Activated CD8-positive, alpha-beta memory T cell treated with anti-CD3 and anti-CD28 coated beads for 36 hours (primary cell): Measurements from ENCODE around the gene PSMA5. TPM values are rescaled to one million over a fixed set of nuclear protein-coding genes. Genes with fewer than 3 reads are reported as not detected.

ENCODE experiments used
- CTCF ChIA-PET: fragments of 350-600 bp; sonication (Branson Sonifier 250); formaldehyde crosslinking; loops from one replicate; lab custom pipeline; 2021; ENCODE audit warnings: antibody characterized with exemption; lab: Charles Lee
- POLR2A ChIA-PET: fragments of 350-600 bp; sonication (Branson Sonifier 250); formaldehyde crosslinking; loops from one replicate; lab custom pipeline; 2021; ENCODE audit warnings: antibody characterized with exemption; lab: Charles Lee
- total RNA-seq, 2 experiments: library from RNA; stranded (reverse); gene quantifications; one replicate each; pipeline ENCODE4 v1.2.3, GENCODE V29; 2021

Gene PSMA5
- total RNA-seq, 2 experiments from 2014 or later = 223 to 233 TPM

GRCh38 chr1:109356505-109356904, 69.7 kb downstream of the PSMA5 start:
- CTCF ChIA-PET = interaction anchor here (0.6 kb wide), 1 partner anchor 95 kb away, joined by 3 read pairs; no protein-coding TSS in a partner anchor
- POLR2A ChIA-PET = no interaction called here

DNA sequence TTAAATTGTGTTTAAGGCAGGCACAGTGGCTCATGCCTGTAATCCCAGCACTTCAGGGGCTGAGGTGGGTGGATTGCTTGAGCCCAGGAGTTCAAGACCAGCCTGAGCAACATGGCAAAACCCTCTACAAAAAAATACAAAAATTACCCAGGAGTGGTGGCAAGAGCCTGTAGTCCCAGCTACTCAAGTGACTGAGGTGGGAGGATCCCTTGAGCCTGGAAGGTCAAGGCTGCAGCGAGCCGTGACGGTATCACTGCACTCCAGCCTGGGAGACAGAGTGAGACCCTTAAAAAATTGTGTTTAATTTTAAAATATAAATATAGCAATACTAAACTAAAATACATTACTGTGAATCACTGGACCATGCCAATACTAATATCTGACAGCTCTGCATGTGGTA, 71.3 kb downstream of the PSMA5 start:
- ChIA-PET CTCF (interaction anchor here (0.5 kb wide), 1 partner anchor 21 kb away, joined by 3 read pairs; no protein-coding TSS in a partner anchor), POLR2A (no interaction called here)

- ChIA-PET POLR2A (interaction anchor here (0.6 kb wide), 1 partner anchor 26 kb away, joined by 4 read pairs; no protein-coding TSS in a partner anchor), CTCF (no interaction called here)
These were observed 74.8 kb downstream of the PSMA5 start for GRCh38 chr1:109351457-109351856.

DNA sequence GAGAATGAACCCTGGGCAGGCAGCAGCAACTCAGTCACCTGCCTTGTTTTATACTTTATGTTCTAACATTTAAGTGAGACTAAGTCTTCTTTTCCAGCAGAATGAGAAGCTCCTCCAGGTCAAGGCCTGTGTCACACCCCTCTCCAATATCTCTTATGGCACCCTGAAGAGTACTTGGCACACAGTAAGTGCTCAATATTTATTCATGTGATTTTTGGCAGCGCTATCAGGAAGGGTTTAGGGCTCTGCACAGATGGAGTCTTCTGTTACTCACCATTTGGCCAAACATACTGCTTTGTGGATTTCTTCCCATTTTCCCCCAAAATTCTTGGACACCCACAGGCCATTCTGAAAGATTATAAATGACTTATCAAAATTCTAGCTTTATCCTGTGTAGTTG, 75.6 kb downstream of the PSMA5 start:
- POLR2A ChIA-PET = interaction anchor here (0.6 kb wide), 1 partner anchor 25 kb away, joined by 4 read pairs; no protein-coding TSS in a partner anchor

GRCh38 chr1:109350182-109350581, 76.1 kb downstream of the PSMA5 start:
- CTCF ChIA-PET = interaction anchor here (0.5 kb wide), 1 partner anchor 11 kb away, joined by 4 read pairs; no protein-coding TSS in a partner anchor
- POLR2A ChIA-PET = no interaction called here

More for the DNA sequence above, 75.6 kb downstream of the PSMA5 start:
- CTCF ChIA-PET = interaction anchor here (0.5 kb wide), 1 partner anchor 12 kb away, joined by 4 read pairs; no protein-coding TSS in a partner anchor

Other genes with a start within 250 kb of the PSMA5 start
- 100 to 1,000 TPM; 213 to 218 TPM for gene SARS1, start 212.5 kb downstream of the PSMA5 start, total RNA-seq
- gene CELSR2, start 176.9 kb downstream of the PSMA5 start, total RNA-seq = 1 to 10 TPM; 2.7 to 3.3 TPM
- 1 to 10 TPM; 7.3 to 7.5 TPM for gene PSRC1, start 143.3 kb downstream of the PSMA5 start, total RNA-seq
- not detected for gene MYBPHL, start 119.4 kb downstream of the PSMA5 start, total RNA-seq
- gene SORT1, start 28.5 kb downstream of the PSMA5 start, total RNA-seq = 1 to 10 TPM; 2.7 to 3.1 TPM
- under 1 TPM; 0.06 to 0.13 TPM for gene SYPL2, start 40.1 kb upstream of the PSMA5 start, total RNA-seq
- gene ATXN7L2, start 57.5 kb upstream of the PSMA5 start, total RNA-seq = 10 to 100 TPM; 16.5 to 16.8 TPM
- gene CYB561D1, start 67.6 kb upstream of the PSMA5 start, total RNA-seq = 1 to 10 TPM; 7.1 to 8.2 TPM
- 1 to 10 TPM; 2.6 to 3.2 TPM for gene AMIGO1, start 83.3 kb upstream of the PSMA5 start, total RNA-seq
- gene GPR61, start 113.4 kb upstream of the PSMA5 start, total RNA-seq = not detected
- 1 to 10 TPM; 9.2 to 9.3 TPM for gene GNAI3, start 122.2 kb upstream of the PSMA5 start, total RNA-seq
- 1 to 10 TPM; 1.3 to 1.4 TPM for gene GNAT2, start 193.2 kb upstream of the PSMA5 start, total RNA-seq
- 100 to 1,000 TPM in 1 of 2 experiments, 10 to 100 TPM in 1; 82.3 to 101 TPM for gene AMPD2, start 193.4 kb upstream of the PSMA5 start, total RNA-seq
- 1 to 10 TPM; 1.4 to 1.8 TPM for gene GSTM4, start 229.7 kb upstream of the PSMA5 start, total RNA-seq
- 1 to 10 TPM; 3.1 to 4.1 TPM for gene GSTM2, start 241.6 kb upstream of the PSMA5 start, total RNA-seq